ENCODE results near the gene PMP22.
"Not testable (repeated sequence)": the region's sequence is repeated elsewhere in the genome, so short reads cannot be mapped to it uniquely, and the experiment has no call there.

PMP22 gene

GRCh38 chr17:15231851-15232516 is 33.1 kb downstream of the PMP22 start:
- no peak for DNase-seq (ENCODE audit: extremely low spot score)
- TF ChIP-seq FOXM1 (IDR thresholded peaks at IDR 0.05; ENCODE audit: borderline replicate concordance) (no peak), L3MBTL2 (conservative IDR thresholded peaks at IDR 0.05) (no peak), HDGF (IDR thresholded peaks at IDR 0.05; ENCODE audit: borderline replicate concordance) (no peak), BHLHE40 (IDR thresholded peaks at IDR 0.05; ENCODE audit: borderline replicate concordance) (no peak), ELF4 (IDR thresholded peaks at IDR 0.05) (no peak), ARNT (IDR thresholded peaks at IDR 0.05) (no peak), SUZ12 (IDR thresholded peaks at IDR 0.05) (no peak), FOXK2 (IDR thresholded peaks at IDR 0.05) (no peak), TARDBP (IDR thresholded peaks at IDR 0.05) (no peak), FOXA1 (IDR thresholded peaks at IDR 0.05) (no peak), SP1 (IDR thresholded peaks at IDR 0.05) (no peak)
- TF ChIP-seq, protein P1, sequence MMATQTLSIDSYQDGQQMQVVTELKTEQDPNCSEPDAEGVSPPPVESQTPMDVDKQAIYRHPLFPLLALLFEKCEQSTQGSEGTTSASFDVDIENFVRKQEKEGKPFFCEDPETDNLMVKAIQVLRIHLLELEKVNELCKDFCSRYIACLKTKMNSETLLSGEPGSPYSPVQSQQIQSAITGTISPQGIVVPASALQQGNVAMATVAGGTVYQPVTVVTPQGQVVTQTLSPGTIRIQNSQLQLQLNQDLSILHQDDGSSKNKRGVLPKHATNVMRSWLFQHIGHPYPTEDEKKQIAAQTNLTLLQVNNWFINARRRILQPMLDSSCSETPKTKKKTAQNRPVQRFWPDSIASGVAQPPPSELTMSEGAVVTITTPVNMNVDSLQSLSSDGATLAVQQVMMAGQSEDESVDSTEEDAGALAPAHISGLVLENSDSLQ (IDR thresholded peaks at IDR 0.05): no peak
- CTCF ChIA-PET: no interaction called here
- POLR2A ChIA-PET: no interaction called here

DNA sequence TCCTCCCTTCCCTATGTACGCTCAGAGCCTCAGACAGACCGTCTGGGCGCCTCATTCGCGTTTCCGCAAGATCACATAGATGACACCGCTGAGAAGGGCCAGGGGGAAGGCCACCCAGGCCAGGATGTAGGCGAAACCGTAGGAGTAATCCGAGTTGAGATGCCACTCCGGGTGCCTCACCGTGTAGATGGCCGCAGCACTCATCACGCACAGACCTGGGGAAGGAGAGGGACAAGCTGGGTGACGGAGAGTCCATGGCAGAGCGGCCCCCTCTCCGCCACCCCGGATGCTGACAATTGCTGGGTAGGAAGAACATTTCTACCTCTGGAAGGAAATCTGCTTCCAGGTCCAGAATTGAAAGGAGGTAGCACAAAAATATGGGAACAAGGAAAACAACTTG is 34.3 kb downstream of the PMP22 start:
- TF ChIP-seq ARNT (IDR thresholded peaks at IDR 0.05): no peak
- TF ChIP-seq SUZ12 (IDR thresholded peaks at IDR 0.05): no peak
- no peak for TF ChIP-seq TARDBP (IDR thresholded peaks at IDR 0.05)
- TF ChIP-seq, protein P1 (IDR thresholded peaks at IDR 0.05): no peak
- TF ChIP-seq HDGF (IDR thresholded peaks at IDR 0.05; ENCODE audit: borderline replicate concordance): no peak
- no peak for TF ChIP-seq NFRKB (IDR thresholded peaks at IDR 0.05)
- TF ChIP-seq FOXA1 (IDR thresholded peaks at IDR 0.05): no peak
- no peak for TF ChIP-seq ELF4 (IDR thresholded peaks at IDR 0.05)
- TF ChIP-seq ZNF384 (IDR thresholded peaks at IDR 0.05): no peak
- no peak for TF ChIP-seq LEF1 (IDR thresholded peaks at IDR 0.05; ENCODE audit: borderline replicate concordance)
- no peak for TF ChIP-seq FOXM1 (IDR thresholded peaks at IDR 0.05; ENCODE audit: borderline replicate concordance)
- no peak for TF ChIP-seq CTBP1 (IDR thresholded peaks at IDR 0.05; ENCODE audit: borderline replicate concordance)
- TF ChIP-seq L3MBTL2 (conservative IDR thresholded peaks at IDR 0.05): no peak
- no peak for TF ChIP-seq BHLHE40 (IDR thresholded peaks at IDR 0.05; ENCODE audit: borderline replicate concordance)
- TF ChIP-seq FOXK2 (IDR thresholded peaks at IDR 0.05): no peak
- TF ChIP-seq SP1 (IDR thresholded peaks at IDR 0.05): no peak
- no peak for DNase-seq (ENCODE audit: extremely low spot score)
- CTCF ChIA-PET: no interaction called here
- POLR2A ChIA-PET: no interaction called here

DNA sequence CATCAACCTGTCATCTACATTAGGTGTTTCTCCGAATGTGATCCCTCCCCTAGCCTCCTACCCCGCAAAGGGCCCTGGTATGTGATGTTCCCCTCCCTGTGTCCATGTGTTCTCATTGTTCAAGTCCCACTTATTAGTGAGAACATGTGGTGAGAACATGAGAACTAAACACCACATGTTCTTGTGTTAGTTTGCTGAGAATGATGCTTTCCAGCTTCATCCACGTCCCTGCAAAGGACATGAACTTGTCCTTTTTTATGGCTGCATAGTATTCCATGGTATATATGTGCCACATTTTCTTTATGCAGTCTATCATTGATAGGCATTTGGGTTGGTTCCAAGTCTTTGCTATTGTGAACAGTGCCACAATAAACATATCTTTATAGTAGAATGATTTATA is 43.3 kb downstream of the PMP22 start:
- CTCF ChIA-PET; POLR2A ChIA-PET; DNase-seq (ENCODE audit: extremely low spot score): not testable (repeated sequence)

GRCh38 chr17:15220785-15221184 is 44.3 kb downstream of the PMP22 start:
- ChIA-PET POLR2A (no interaction called here), CTCF (no interaction called here)

GRCh38 chr17:15216481-15216880 is 48.6 kb downstream of the PMP22 start:
- no peak for DNase-seq (ENCODE audit: extremely low spot score)
- CTCF ChIA-PET: no interaction called here
- no peak for TF ChIP-seq SUZ12 (IDR thresholded peaks at IDR 0.05)
- TF ChIP-seq NFRKB (IDR thresholded peaks at IDR 0.05): no peak
- no peak for TF ChIP-seq ELF4 (IDR thresholded peaks at IDR 0.05)
- no peak for TF ChIP-seq LEF1 (IDR thresholded peaks at IDR 0.05; ENCODE audit: borderline replicate concordance)
- TF ChIP-seq CTBP1 (IDR thresholded peaks at IDR 0.05; ENCODE audit: borderline replicate concordance): no peak
- TF ChIP-seq, protein P1 (IDR thresholded peaks at IDR 0.05): no peak
- no peak for TF ChIP-seq FOXA1 (IDR thresholded peaks at IDR 0.05)
- TF ChIP-seq TARDBP (IDR thresholded peaks at IDR 0.05): no peak
- no peak for TF ChIP-seq HDGF (IDR thresholded peaks at IDR 0.05; ENCODE audit: borderline replicate concordance)
- TF ChIP-seq ZNF384 (IDR thresholded peaks at IDR 0.05): no peak
- POLR2A ChIA-PET: no interaction called here

More at GRCh38 chr17:15220785-15221184, 44.3 kb downstream of the PMP22 start:
- no peak for DNase-seq (ENCODE audit: extremely low spot score)
- no peak for TF ChIP-seq ARNT (IDR thresholded peaks at IDR 0.05)
- no peak for TF ChIP-seq SUZ12 (IDR thresholded peaks at IDR 0.05)
- no peak for TF ChIP-seq ZNF384 (IDR thresholded peaks at IDR 0.05)
- TF ChIP-seq HDGF (IDR thresholded peaks at IDR 0.05; ENCODE audit: borderline replicate concordance): no peak
- TF ChIP-seq, protein P1 (IDR thresholded peaks at IDR 0.05): no peak
- TF ChIP-seq NFRKB (IDR thresholded peaks at IDR 0.05): no peak
- TF ChIP-seq TARDBP (IDR thresholded peaks at IDR 0.05): no peak
- TF ChIP-seq FOXA1 (IDR thresholded peaks at IDR 0.05): no peak

GRCh38 chr17:15213381-15214087 is 51.6 kb downstream of the PMP22 start:
- ChIA-PET POLR2A (no interaction called here), CTCF (no interaction called here)
- TF ChIP-seq ZNF384 (IDR thresholded peaks at IDR 0.05): no peak
- no peak for TF ChIP-seq SUZ12 (IDR thresholded peaks at IDR 0.05)
- TF ChIP-seq LEF1 (IDR thresholded peaks at IDR 0.05; ENCODE audit: borderline replicate concordance): no peak
- TF ChIP-seq TARDBP (IDR thresholded peaks at IDR 0.05): no peak
- no peak for TF ChIP-seq BHLHE40 (IDR thresholded peaks at IDR 0.05; ENCODE audit: borderline replicate concordance)
- no peak for TF ChIP-seq CTBP1 (IDR thresholded peaks at IDR 0.05; ENCODE audit: borderline replicate concordance)
- no peak for TF ChIP-seq NFRKB (IDR thresholded peaks at IDR 0.05)
- TF ChIP-seq FOXM1 (IDR thresholded peaks at IDR 0.05; ENCODE audit: borderline replicate concordance): no peak
- TF ChIP-seq L3MBTL2 (conservative IDR thresholded peaks at IDR 0.05): no peak
- DNase-seq (ENCODE audit: extremely low spot score): no peak

Data from HEK293T (cell line).